GM12801 (cell line): ENCODE measurements around the gene PLXND1.

Experiments used
- TF ChIP-seq, protein P1 (sequence below): IDR thresholded peaks from one replicate; pipeline ENCODE4 v1.5.1; 2011; ENCODE audit warnings: control low read depth; ENCODE audit not compliant: insufficient read length; ENCODE audit errors: extremely low read depth

Gene PLXND1

DNA sequence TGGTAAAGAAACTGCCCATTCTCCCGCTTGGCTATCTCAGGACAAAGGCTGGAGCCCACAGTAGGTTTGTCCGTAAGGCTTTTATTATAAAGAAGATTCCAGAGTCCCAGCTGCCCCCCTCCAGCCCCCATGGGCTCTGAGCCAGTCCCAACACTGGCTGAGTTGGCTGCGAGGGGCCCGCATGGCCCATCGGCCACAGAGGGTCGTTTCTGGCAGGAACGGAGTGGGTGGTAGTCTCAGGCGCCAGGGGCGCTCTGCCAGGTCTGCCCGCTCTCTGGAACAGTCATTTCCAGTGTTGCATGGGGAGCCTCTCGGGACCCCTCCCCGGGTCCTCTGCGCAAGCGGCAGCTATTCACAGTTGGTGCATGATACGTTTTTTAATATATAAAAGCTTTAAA, 51.3 kb downstream of the PLXND1 start:
- TF ChIP-seq, protein P1, sequence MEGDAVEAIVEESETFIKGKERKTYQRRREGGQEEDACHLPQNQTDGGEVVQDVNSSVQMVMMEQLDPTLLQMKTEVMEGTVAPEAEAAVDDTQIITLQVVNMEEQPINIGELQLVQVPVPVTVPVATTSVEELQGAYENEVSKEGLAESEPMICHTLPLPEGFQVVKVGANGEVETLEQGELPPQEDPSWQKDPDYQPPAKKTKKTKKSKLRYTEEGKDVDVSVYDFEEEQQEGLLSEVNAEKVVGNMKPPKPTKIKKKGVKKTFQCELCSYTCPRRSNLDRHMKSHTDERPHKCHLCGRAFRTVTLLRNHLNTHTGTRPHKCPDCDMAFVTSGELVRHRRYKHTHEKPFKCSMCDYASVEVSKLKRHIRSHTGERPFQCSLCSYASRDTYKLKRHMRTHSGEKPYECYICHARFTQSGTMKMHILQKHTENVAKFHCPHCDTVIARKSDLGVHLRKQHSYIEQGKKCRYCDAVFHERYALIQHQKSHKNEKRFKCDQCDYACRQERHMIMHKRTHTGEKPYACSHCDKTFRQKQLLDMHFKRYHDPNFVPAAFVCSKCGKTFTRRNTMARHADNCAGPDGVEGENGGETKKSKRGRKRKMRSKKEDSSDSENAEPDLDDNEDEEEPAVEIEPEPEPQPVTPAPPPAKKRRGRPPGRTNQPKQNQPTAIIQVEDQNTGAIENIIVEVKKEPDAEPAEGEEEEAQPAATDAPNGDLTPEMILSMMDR: no peak

DNA sequence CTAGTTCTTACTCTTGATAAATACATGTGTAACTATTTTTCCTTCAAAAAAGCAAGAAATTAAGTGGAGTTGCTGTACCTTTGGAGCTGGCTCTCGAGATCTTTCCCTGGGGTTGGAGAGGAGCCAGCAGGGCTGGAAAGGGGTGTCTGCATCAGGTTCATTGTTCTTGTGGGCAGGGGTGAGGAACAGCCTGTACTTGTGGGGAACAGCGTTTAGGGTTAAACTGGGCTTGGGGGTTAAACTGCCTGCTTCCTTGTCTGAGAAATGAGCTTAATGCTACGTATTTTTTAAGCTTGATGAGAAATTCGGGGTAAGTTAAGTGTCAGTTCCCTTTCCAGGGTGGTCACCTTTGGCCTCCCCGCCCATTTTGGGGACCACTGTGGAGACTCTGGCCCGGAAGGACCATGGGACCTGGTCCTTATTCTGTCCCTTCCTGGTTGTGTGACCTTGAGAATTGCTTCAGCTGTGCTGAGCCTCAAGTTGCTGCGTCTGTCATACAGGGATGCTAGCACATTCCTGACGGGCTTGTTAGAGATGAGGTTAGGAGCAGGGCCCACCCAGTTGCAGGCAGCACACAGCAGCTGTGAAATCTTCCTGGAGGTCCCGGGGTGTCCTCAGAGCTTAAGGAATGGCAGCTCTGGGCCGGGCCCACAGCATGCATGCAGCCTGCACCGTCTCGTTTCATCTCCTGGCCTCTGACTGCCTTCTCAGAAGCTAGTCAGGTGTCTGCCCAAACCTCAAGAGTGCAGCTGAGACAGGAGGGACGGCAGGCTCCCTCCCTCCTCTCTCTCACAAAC, 51.9 kb downstream of the PLXND1 start:
- TF ChIP-seq, protein P1: no peak

- TF ChIP-seq, protein P1: no peak
Observed at GRCh38 chr3:129553719-129554118, 52.8 kb downstream of the PLXND1 start.

GRCh38 chr3:129553171-129553570, 53.3 kb downstream of the PLXND1 start:
- TF ChIP-seq, protein P1: no peak

DNA sequence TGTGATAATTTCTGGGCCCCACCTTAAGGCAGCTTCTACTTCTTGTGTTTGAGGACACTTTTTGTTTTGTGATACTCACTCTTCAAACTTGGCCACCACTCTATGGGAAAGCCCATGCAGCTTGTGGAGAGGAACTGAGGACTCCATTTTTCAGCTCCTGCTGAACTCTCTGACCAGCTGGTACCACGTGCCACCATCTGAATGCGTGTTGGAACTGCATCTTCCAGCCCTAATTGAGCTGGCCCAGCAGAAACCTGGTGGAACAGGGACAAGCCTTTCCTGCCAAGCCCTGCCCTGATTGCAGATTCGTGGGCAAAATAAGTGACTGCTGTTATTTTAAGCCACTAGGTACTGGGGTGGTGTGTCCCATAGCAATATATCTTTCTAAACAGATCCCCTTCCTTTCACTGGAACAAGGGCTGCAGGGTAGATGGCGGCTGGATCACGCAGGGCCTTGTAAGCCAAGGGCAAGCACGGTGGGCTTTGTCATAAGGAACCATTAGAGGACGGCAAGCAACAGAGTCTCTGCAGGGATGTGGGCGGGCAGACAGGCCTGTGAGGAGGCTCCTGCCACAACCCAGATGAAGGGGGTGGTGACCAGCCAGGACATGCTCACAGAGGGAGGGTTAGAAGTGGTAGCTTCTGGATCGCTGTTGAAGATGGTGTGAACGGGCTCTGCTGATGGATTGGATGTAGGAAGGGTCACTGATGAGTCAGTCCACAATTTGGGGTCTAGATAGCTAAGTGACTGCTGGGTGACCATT, 54.0 kb downstream of the PLXND1 start:
- TF ChIP-seq, protein P1: no peak

GRCh38 chr3:129549805-129550204, 56.7 kb downstream of the PLXND1 start:
- TF ChIP-seq, protein P1: no peak

DNA sequence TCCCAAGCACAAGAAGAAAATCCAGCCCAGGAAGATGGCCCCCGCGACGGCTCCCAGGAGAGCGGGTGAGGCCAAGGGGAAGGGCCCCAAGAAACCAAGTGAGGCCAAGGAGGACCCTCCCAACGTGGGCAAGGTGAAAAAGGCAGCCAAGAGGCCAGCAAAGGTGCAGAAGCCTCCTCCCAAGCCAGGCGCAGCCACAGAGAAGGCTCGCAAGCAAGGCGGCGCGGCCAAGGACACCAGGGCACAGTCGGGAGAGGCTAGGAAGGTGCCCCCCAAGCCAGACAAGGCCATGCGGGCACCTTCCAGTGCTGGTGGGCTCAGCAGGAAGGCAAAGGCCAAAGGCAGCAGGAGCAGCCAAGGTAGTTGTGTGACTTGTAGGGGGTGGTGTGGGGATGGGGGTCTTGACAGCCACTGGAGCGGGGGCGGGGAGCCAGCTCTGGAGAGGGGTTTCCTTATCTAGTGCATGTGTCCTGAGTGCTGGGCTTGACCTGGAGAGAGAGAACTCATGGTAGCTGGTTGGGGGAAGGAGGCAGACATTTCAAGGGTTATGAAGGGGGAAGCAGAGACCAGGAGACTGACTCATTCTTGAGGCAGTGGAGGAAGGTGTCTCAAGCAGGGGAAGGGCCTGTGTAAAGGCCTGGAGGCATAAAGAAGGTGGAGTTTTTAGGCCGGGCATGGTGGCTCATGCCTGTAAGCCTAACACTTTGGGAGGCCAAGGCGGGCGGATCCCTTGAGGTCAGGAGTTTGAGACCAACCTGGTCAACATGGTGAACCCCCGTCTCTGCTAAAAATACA, 57.3 kb downstream of the PLXND1 start:
- TF ChIP-seq, protein P1: no peak
